ENCODE results near the gene PMPCB.

PMPCB gene

DNA sequence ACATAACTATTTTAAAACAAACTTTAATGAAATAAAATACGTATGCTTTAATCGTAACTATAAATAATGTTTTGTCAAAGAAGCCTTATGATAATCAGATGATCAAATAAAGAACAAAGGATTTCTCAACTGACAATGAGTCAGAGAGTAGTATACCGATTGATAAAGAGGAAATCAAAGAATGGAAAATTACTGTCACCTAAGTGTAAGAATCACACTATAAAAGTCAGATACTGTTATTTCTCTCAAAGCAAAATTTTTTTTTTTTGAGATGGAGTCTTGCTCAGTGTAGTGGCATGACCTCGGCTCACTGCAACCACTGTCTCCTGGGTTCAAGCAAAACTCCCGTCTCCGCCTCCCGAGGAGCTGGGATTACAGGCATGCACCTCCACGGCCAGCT is 28.5 kb downstream of the PMPCB start:
- in situ Hi-C loops (cut with MboI; ENCODE audit: low sequenced_read_pairs) = no loop called here

DNA sequence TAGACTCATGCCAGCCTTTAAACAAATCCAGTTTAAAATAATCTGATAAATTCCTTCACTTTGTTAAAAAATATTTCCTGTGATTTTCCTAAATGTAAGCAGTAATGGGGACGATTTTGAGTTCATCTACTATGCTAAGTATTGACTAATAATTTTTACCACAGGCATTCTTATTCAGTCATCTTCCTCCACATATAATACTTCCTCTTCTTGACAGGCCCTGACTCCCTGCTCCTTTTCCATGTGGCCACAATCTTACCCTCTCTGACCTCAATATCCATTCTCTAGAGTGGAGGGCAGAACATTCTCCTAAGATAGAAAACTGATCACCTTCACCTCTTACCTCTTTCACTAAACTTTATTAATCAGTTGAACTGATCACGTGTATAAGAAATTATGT is 39.5 kb downstream of the PMPCB start:
- in situ Hi-C loops (cut with MboI; ENCODE audit: low sequenced_read_pairs) = no loop called here

DNA sequence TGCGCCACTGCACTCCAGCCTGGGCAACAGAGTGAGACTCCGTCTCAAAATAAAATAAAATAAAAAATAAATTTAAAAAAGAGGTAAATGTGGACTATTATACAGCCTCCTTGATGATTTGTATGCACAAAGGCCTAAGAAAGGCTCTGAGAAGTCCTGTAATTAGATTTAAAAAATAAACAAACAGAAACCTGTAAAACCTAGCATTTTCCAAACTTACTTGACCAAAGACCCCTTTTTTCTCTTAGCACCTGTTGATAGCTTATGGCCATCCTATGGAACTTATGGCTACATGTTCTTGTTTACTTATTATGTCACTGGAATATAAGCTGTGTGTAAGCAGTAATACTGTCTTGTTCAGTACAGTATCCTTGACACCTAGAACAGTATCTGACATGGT is 41.6 kb downstream of the PMPCB start:
- in situ Hi-C loops (cut with MboI; ENCODE audit: low sequenced_read_pairs) = no loop called here

DNA sequence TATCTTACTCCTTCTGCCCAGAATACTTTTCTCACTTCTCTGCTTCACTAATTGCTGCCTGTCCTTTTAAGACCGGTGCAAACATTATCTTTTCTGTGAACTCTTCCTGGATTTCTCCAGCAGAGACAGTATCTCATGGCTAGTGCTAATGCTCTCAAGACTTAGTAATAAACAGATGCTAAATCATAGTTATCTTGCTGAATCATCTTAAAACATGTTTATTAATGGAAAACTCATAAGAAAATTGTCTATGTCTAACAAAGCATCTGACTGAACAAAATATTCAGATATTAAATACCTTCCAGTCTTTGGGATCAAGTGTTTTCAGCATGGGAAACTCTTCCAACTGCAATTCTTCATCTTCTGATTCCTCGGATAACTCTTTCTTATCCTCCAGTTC is 44.2 kb downstream of the PMPCB start:
- in situ Hi-C loops (cut with MboI; ENCODE audit: low sequenced_read_pairs) = no loop called here

DNA sequence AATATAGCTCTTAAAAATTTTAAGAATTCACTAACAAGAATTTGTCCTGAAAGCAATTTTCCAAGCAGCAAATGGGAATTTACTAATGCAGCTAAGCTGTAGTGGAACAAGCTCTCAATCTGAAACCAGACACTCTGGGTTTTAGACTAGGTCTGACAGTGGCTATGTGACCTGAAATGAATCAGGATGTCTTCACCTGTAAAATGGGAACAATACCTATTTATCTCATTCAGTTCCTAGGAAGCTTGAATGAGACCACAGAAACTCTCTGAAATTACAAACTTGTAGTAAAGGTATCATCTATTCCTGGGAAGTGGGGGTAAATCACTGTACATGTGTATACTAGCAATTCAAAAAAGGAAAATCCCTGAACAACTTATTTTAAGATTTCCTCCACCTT is 46.1 kb downstream of the PMPCB start:
- in situ Hi-C loops (cut with MboI; ENCODE audit: low sequenced_read_pairs) = no loop called here

DNA sequence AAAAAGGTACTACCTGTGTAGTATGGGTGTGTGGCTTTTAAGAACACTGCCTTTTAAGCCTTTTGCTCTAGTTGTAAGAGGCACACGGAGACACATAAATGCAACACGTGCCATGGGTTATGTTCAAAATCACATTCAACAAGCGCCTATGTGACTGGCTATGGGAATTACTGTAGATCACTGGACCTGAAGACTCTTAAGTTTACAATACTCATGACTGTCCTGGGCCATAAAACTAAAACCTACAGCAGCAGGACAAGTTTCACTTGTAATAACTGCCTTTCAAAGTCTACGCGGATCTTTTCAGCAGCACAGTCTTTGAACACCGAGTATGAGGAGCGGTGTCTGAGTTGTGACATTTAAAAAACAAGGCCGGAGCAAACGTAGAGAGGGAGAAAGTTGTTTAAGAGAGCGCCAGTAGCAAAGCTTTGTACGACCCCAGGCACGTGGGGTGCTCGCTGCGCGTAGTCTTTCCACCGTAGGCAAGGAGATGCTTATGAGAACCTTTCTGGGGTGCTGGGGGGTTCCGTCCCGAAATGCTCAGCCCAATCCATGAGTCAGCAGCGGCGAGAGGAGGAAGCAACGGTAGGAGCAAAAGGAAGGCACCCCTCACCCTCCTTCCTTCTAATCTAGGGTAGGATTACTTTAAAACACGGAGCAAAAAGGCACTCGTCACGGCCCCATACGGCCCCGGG is 46.7 kb downstream of the PMPCB start:
- in situ Hi-C loops (cut with MboI; ENCODE audit: low sequenced_read_pairs) = no loop called here

DNA sequence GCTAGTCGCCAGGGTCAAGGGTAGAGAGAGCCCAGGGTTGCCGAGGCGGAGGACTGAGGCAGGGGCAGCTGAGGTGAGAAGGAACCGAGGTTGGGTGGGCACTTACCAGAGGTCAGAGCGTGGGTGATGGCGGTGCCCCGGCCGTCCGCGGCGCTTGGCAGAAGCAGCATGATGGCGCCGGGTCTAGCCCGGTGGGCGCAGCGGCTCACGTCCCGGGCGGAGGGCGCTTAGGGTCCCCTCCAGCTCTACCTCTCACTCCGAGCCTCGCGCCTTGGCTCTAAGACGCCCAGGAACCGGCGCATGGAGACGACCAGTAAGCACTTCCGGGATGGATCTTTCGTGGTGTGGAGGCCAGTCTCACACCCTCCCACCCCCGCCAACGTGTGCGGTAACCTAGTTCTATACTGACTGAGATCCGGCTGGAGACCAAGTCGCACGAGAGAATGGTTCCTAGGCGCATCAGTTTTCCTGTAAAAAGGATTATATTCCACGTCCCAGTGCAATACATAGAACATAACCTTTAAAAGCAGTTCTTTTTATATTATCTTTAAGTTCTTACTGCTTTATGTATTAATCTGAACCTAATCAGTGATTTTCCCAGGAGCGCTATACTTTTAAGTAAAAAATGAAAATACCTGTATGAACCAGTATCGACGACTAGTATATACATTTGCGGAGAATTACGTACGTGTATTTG is 47.4 kb downstream of the PMPCB start, which contains the start of gene DNAJC2:
Gene DNAJC2 (minus strand): TSS at position 315 of the 697 bp plus-strand sequence. CDS start 145 bp downstream, at position 170.
- in situ Hi-C loops (cut with MboI; ENCODE audit: low sequenced_read_pairs) = no loop called here

DNA sequence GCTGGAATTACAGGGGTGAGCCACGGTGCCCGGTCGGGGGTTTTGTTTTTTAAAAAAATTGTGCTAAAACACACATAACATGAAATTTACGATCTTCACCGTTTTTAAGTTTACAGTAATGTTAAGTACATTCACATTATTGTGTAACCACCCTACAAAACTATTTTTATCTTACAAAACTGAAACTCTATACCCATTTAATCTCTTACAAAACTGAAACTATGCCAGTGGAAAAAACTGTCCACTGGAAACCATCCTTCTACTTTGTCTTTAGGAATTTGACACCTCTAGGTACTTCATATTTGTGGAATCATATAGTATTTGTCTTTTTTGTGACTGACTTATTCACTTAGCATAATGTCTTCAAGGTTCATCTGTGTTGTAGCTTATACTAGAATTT is 49.2 kb downstream of the PMPCB start:
- in situ Hi-C loops (cut with MboI; ENCODE audit: low sequenced_read_pairs) = no loop called here

DNA sequence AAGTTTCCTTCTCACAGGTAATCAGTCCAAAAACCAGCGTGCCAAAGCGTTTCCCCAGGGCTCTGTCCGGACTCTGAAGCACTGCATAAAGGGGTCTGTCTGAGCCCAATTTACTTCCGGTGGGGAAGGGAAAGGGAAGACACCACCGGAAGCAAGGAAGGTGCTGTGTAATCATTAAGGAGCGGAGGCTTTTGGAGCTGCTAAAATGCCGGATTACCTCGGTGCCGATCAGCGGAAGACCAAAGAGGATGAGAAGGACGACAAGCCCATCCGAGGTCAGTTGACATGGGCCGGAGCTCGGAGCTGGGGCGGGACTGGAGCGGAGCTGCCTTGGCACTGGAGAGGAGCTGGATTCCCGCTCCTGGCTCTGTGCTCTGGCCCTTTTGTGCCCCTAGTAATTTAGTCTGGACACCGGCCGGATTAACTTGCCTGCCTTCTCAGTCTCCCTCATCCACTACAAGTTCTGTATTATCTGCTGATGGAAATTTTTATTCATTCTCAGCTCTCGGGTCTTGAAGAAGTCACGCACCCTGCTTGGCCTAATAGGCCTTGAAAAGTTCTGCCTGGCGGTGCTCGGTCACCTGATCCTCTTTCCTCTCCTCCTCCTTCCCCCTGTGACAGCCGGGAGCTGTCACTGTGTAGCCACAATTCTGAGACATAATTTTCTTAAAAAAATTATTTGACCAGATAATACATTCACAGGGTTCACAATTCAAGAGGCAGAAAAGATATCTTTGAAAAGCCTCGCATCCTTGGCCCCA is 50.5 kb downstream of the PMPCB start, which contains the start of gene PSMC2:
Gene PSMC2 (plus strand): TSS at position 137 of the 761 bp plus-strand sequence. CDS start 69 bp downstream, at position 206.
- in situ Hi-C loops (cut with MboI; ENCODE audit: low sequenced_read_pairs) = no loop called here

DNA sequence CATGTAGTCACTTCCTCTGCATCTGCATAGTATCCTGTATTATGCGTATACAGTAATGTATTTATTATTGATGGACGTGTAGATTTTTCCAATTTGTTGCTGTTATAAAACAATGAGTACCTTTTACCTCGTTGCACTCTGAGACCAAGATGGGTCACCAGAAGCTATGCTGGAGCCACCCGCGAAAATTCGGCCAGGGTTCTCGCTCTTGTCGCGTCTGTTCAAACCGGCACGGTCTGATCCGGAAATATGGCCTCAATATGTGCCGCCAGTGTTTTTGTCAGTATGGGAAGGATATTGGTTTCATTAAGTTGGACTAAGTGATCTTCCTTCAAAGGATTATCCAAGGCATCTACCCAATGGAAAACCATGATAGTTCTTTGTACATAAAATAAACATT is 51.2 kb downstream of the PMPCB start:
- in situ Hi-C loops (cut with MboI; ENCODE audit: low sequenced_read_pairs) = no loop called here

DNA sequence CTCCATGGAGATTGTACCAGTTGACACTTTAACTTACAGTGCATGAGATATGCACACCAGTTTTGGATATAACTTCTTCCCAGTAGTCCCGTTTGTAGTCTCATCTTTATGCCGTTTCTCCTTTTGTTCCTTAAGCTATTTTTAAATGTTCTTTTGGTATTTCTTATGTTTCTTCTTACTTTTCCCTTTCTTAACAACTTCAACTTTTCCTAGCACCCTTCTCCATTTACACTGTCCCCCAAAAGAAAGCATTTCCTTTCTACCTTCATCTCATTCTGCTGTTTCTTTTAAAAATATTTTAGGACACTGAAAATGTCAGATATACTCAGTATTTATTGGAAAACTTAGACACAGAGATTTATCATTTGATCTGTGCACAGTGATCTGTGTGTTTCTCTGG is 51.7 kb downstream of the PMPCB start:
- in situ Hi-C loops (cut with MboI; ENCODE audit: low sequenced_read_pairs) = no loop called here

DNA sequence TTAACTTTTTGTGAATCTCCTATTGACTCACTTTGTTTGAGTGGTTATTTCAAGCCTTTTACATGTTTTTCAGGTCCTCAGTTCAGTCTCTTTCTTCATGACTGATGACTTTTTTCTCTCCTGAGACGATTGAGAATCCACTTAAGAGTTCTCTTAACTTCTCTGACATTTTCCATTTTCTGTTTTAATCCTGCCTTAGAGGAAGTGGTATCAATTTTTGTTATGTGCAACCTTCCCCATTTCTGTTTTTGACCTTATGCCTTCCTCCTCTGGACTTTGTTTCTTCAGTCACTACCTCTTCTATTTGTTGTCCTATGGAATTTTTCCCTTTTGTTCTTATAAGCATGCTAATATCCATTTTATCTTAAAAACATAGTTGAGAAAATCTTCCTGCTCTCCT is 52.6 kb downstream of the PMPCB start:
- in situ Hi-C loops (cut with MboI; ENCODE audit: low sequenced_read_pairs) = no loop called here

Data from HL-60/S4 treated with phorbol 12-myristate 13-acetate at 8.2 ng/mL for 4 days and 3 days (cell line).